ENCODE measurements around the gene HLA-DQB1. TPM values are rescaled to one million over a fixed set of nuclear protein-coding genes. Genes with fewer than 3 reads are reported as not detected.

HLA-DQB1 gene
- total RNA-seq, 6 experiments from 2014 or later: 0.33 to 14.7 (median 1.7) TPM; not detected in 1

DNA sequence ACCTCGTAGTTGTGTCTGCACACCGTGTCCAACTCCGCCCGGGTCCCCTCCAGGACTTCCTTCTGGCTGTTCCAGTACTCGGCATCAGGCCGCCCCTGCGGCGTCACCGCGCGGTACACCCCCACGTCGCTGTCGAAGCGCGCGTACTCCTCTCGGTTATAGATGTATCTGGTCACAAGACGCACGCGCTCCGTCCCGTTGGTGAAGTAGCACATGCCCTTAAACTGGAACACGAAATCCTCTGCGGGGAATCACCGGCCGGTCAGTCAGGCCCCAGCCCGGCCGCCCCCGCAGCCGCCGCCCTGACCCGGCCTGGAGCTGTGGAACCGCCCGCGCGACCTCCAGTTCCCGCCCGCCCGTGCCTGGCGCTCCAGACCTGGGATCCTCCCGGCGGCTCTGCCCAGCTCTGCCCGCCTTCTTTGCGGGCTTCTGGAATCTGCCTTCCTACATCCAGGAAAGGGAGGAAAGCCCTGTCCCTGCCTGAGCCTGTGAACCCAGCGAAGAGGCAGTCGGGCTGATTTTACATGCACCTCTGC lies 1.6 kb downstream of the HLA-DQB1 start:
- DNase-seq: no peak
- Histone ChIP-seq H3K4me3 (peak overlapping the region in 1 of 3 donors; percentile 25), H3K27ac (no peak overlapping the region), H3K36me3 (no peaks in the 10 kb centered on the region), H3K4me1 (no peaks in the 10 kb centered on the region), H3K9me3 (no peaks in the 10 kb centered on the region), H3K27me3 (no peaks in the 10 kb centered on the region)
- ATAC-seq: peak; percentile 22 to 59 (median 41)
- intact Hi-C loops (cut with DNase I): no loop called here
- 0% methylated on average over 17 of the region's 47 CpGs for WGBS (ENCODE audit: insufficient coverage, low coverage, low lambda C conversion rate, missing lambda C conversion rate)
- TF ChIP-seq POLR2A (IDR thresholded peaks at IDR 0.05): no peak
- TF ChIP-seq, protein P1, sequence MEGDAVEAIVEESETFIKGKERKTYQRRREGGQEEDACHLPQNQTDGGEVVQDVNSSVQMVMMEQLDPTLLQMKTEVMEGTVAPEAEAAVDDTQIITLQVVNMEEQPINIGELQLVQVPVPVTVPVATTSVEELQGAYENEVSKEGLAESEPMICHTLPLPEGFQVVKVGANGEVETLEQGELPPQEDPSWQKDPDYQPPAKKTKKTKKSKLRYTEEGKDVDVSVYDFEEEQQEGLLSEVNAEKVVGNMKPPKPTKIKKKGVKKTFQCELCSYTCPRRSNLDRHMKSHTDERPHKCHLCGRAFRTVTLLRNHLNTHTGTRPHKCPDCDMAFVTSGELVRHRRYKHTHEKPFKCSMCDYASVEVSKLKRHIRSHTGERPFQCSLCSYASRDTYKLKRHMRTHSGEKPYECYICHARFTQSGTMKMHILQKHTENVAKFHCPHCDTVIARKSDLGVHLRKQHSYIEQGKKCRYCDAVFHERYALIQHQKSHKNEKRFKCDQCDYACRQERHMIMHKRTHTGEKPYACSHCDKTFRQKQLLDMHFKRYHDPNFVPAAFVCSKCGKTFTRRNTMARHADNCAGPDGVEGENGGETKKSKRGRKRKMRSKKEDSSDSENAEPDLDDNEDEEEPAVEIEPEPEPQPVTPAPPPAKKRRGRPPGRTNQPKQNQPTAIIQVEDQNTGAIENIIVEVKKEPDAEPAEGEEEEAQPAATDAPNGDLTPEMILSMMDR (IDR thresholded peaks at IDR 0.05): no peak

DNA sequence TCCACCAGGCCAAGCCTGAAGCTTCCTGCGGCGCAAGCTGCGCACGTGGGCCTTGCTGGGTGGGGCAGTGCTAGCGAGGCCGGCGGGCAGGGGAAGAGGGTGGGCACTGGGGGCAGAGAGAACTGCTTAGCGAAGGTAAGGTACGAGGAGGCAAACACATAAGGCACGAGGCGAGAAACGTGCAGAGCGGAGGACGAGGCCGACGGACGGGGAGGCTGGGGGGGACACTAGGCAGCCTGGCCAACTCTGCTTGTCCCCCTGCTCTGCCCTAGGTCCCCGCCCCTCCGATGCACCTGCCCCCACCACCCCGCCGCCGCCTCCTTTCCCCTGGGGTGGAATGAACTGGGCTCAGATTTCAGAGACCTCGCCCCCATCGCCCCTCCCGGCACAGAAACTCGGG lies 2.1 kb downstream of the HLA-DQB1 start:
- Histone ChIP-seq H3K4me1 (no peaks in the 10 kb centered on the region), H3K27me3 (no peaks in the 10 kb centered on the region), H3K36me3 (no peaks in the 10 kb centered on the region), H3K27ac (no peak overlapping the region), H3K4me3 (no peak overlapping the region), H3K9me3 (no peaks in the 10 kb centered on the region)
- TF ChIP-seq, protein P1 (IDR thresholded peaks at IDR 0.05): no peak
- no peak for TF ChIP-seq POLR2A (IDR thresholded peaks at IDR 0.05)
- intact Hi-C loops (cut with DNase I): no loop called here
- DNase-seq: no peak
- no peak for ATAC-seq
- no CpG with 5 or more reads among the region's 26 CpGs for WGBS (ENCODE audit: insufficient coverage, low coverage, low lambda C conversion rate, missing lambda C conversion rate)

DNA sequence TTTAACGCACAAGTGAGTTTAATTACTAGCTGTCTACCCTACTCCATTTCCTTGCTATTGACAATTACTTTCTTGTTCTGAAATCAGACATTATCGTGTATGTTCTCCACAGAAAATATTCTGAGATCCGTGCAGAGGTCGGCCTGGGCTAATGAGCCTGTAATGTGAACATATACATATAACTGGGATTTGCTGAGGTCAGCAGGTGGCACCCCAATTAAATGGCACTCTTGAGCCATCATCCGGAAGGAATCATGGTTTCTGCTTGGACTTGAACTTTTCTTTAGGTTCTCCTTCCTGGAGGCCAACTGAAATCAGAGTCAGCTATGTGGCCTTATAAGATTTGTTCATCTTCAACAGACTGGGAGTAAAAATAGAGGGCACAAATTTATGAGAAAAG lies 3.6 kb downstream of the HLA-DQB1 start:
- H3K9me3 ChIP-seq: no peaks in the 10 kb centered on the region
- TF ChIP-seq, protein P1 (IDR thresholded peaks at IDR 0.05): no peak
- no peak for TF ChIP-seq POLR2A (IDR thresholded peaks at IDR 0.05)
- intact Hi-C loops (cut with DNase I): no loop called here
- H3K4me1 ChIP-seq: no peaks in the 10 kb centered on the region
- H3K4me3 ChIP-seq: no peak overlapping the region
- ATAC-seq (no peak), DNase-seq (no peak)
- WGBS (ENCODE audit: insufficient coverage, low coverage, low lambda C conversion rate, missing lambda C conversion rate): 13% methylated on average over 3 of the region's 5 CpGs
- H3K27me3 ChIP-seq: no peaks in the 10 kb centered on the region
- H3K36me3 ChIP-seq: no peaks in the 10 kb centered on the region
- H3K27ac ChIP-seq: no peak overlapping the region

DNA sequence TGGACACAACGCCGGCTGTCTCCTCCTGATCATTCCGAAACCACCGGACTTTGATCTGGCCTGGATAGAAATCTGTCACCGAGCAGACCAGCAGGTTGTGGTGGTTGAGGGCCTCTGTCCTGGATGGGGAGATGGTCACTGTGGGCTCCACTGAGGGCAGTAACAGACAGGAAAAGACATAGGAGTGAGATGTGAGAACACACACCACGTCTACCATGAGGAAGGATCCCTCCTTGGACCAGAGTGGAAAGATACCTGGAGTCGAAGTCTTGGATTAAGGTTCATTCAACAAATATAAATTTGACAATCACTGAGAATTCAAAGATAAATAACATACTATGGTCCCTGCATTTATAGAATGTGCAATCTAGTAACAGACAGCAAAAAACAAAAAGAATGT lies 4.4 kb downstream of the HLA-DQB1 start:
- no peaks in the 10 kb centered on the region for H3K36me3 ChIP-seq
- no peak overlapping the region for H3K27ac ChIP-seq
- H3K27me3 ChIP-seq: no peaks in the 10 kb centered on the region
- TF ChIP-seq POLR2A (IDR thresholded peaks at IDR 0.05): no peak
- TF ChIP-seq, protein P1 (IDR thresholded peaks at IDR 0.05): no peak
- ATAC-seq (no peak), DNase-seq (no peak)
- no peaks in the 10 kb centered on the region for H3K4me1 ChIP-seq
- WGBS (ENCODE audit: insufficient coverage, low coverage, low lambda C conversion rate, missing lambda C conversion rate): 0% methylated on average over 1 of the region's 7 CpGs
- no peaks in the 10 kb centered on the region for H3K9me3 ChIP-seq
- intact Hi-C loops (cut with DNase I): no loop called here
- H3K4me3 ChIP-seq: no peak overlapping the region

Data from right lobe of liver (tissue), 6 donors.